GM12878 (cell line): ENCODE results near the gene AP1G2. TPM values are rescaled to one million over a fixed set of nuclear protein-coding genes. Genes with fewer than 3 reads are reported as not detected.

ENCODE experiments used
- CUX1 ChIP-seq: IDR thresholded peaks from 2 replicates; pipeline ENCODE4 v1.6.1; 2012; ENCODE audit warnings: improper control_type of control experiment, low read depth, low read length; ENCODE audit not compliant: insufficient replicate concordance
- E2F8 ChIP-seq: fragments of 450-650 bp; IDR thresholded peaks from 2 replicates; pipeline ENCODE4 v1.6.1; 2018; ENCODE audit warnings: mild to moderate bottlenecking, low read depth, moderate library complexity; ENCODE audit not compliant: partially characterized antibody
- ESRRA ChIP-seq: IDR thresholded peaks from 2 replicates; pipeline ENCODE4 v1.6.1; 2012; ENCODE audit warnings: mild to moderate bottlenecking, low read length, improper control_type of control experiment
- FOXM1 ChIP-seq: IDR thresholded peaks from 2 replicates; pipeline ENCODE4 v1.6.1; 2012; ENCODE audit warnings: low read depth, mild to moderate bottlenecking, inconsistent platforms, low read length, moderate library complexity
- MEF2A ChIP-seq: IDR thresholded peaks from 2 replicates; pipeline ENCODE4 v1.6.1; 2011; ENCODE audit warnings: low read depth, mild to moderate bottlenecking, low read length, moderate library complexity; ENCODE audit not compliant: insufficient read depth
- MXI1 ChIP-seq: fragments of 150-350 bp; IDR thresholded peaks from 2 replicates; pipeline ENCODE4 v1.6.1; 2011; ENCODE audit warnings: low read depth, mild to moderate bottlenecking, inconsistent platforms, low read length, improper control_type of control experiment
- MYB ChIP-seq: fragments of 150-350 bp; IDR thresholded peaks from 2 replicates; pipeline ENCODE4 v1.6.1; 2014; ENCODE audit warnings: mild to moderate bottlenecking, low read depth, low read length, borderline replicate concordance
- NBN ChIP-seq: fragments of 450-650 bp; IDR thresholded peaks from 2 replicates; pipeline ENCODE4 v1.6.1; 2016
- NR2C1 ChIP-seq: fragments of 450-650 bp; IDR thresholded peaks from 2 replicates; pipeline ENCODE4 v1.6.1; 2017; ENCODE audit warnings: antibody characterized with exemption, mild to moderate bottlenecking, moderate library complexity
- NR2C2 ChIP-seq: IDR thresholded peaks from 2 replicates; pipeline ENCODE4 v1.6.1; 2011; ENCODE audit warnings: borderline replicate concordance, low read depth; ENCODE audit not compliant: control insufficient read depth, insufficient read length
- NRF1 ChIP-seq: conservative IDR thresholded peaks from 2 replicates; pipeline ENCODE4 v1.6.1; 2011; ENCODE audit warnings: mild to moderate bottlenecking, low read depth, low read length, improper control_type of control experiment
- PAX5 ChIP-seq: IDR thresholded peaks from 2 replicates; pipeline ENCODE4 v1.6.1; 2011; ENCODE audit warnings: low read depth, low read length, borderline replicate concordance
- PBX3 ChIP-seq: IDR thresholded peaks from 2 replicates; pipeline ENCODE4 v1.6.1; 2011; ENCODE audit warnings: mild to moderate bottlenecking, low read depth, low read length, moderate library complexity; ENCODE audit not compliant: insufficient replicate concordance
- POLR2A ChIP-seq: IDR thresholded peaks from 2 replicates; pipeline ENCODE4 v1.6.1; 2011; ENCODE audit warnings: low read depth, mild to moderate bottlenecking, low read length
- POLR2AphosphoS2 ChIP-seq: IDR thresholded peaks from 2 replicates; pipeline ENCODE4 v1.6.1; 2011; ENCODE audit warnings: low read depth, mild to moderate bottlenecking, low read length, improper control_type of control experiment, moderate library complexity
- RELB ChIP-seq: fragments of 450-650 bp; IDR thresholded peaks from 2 replicates; pipeline ENCODE4 v1.6.1; 2017; ENCODE audit warnings: low read depth, mild to moderate bottlenecking, moderate library complexity
- SUPT20H ChIP-seq: IDR thresholded peaks from 2 replicates; pipeline ENCODE4 v1.6.1; 2011; ENCODE audit warnings: low read depth, mild to moderate bottlenecking, low read length, moderate library complexity, borderline replicate concordance; ENCODE audit not compliant: control insufficient read depth
- YY1 ChIP-seq: IDR thresholded peaks from 2 replicates; pipeline ENCODE4 v1.6.1; 2011; ENCODE audit warnings: low read depth, mild to moderate bottlenecking, low read length
- ZNF24 ChIP-seq: fragments of 450-650 bp; IDR thresholded peaks from 2 replicates; pipeline ENCODE4 v1.6.1; 2017; ENCODE audit warnings: antibody characterized with exemption, mild to moderate bottlenecking
- polyA plus RNA-seq, 11 experiments: library from polyadenylated mRNA; depleted of rRNA in 4 of 11; unstranded in 6 of 11; stranded (reverse) in 5 of 11; fragments of >200 nt; fragmentation: Nextera tagmentation in 4 of 11; fragmentation: Illumina TruSeq in 1 of 11; extraction: Ambion mirVana in 4 of 11; extraction: Trizol in 1 of 11; gene quantifications; 1 replicate in 1 of 11; 2 replicates in 10 of 11; pipeline versions ENCODE4 v1.2.1 to v1.2.3, GENCODE V29; 2011 to 2016; ENCODE audit warnings: inconsistent platforms in 2 of 11, missing spikeins in 2 of 11, low read depth in 1 of 11
- total RNA-seq, 4 experiments: library from RNA; depleted of rRNA in 3 of 4; stranded (reverse); fragments of >200 nt in 3 of 4; fragmentation: Illumina TruSeq in 1 of 4; extraction: Trizol in 1 of 4; gene quantifications; 2 replicates each; pipeline versions ENCODE4 v1.2.1 to v1.2.3, GENCODE V29; 2013 to 2021

Gene AP1G2
- total and polyA plus RNA-seq, 10 of the 15 experiments (the other 5 are each of a cell fraction or from before 2014, with no cell fraction given) = 41.5 to 146 (median 103) TPM

GRCh38 chr14:23602181-23603095, 34.8 kb upstream of the AP1G2 start (continued):
- TF ChIP-seq E2F8 (no peak), MEF2A (peak; percentile 74; the same call in 1 of the 2 replicates), POLR2A (no peak), NR2C2 (no peak), ESRRA (no peak), SUPT20H (no peak), PBX3 (no peak), NRF1 (no peak), YY1 (no peak), MYB (no peak), NR2C1 (no peak), RELB (no peak), PAX5 (no peak), FOXM1 (peak; percentile 23; the same call in 1 of the 2 replicates), NBN (no peak), CUX1 (no peak), POLR2AphosphoS2 (no peak), MXI1 (no peak), ZNF24 (no peak)
